Body of pancreas (tissue), 4 donors: ENCODE measurements around the gene TMEM127. TPM values are rescaled to one million over a fixed set of nuclear protein-coding genes. Genes with fewer than 3 reads are reported as not detected.

Experiments
- ATAC-seq: fragments of 150-250 bp; one replicate; pipeline ENCODE4 v1.9.1; 2016
- DNase-seq, 4 donors: peaks; one replicate each; pipeline ENCODE4 v3.0.0-alpha.2; 2019
- H3K27ac ChIP-seq, 4 donors: fragments of 200-600 bp; sonication (generic); 1 replicate in 3 of 4; 2 replicates in 1 of 4; pipeline versions ENCODE4 v1.5.1 to v1.6.1; 2016 to 2019; ENCODE audit warnings: mild to moderate bottlenecking in 1 of 4, mixed read lengths in 1 of 4, moderate library complexity in 1 of 4
- H3K27me3 ChIP-seq, 2 donors: fragments of 200-600 bp; sonication (generic); one replicate each; pipeline ENCODE4 v1.6.0; 2016; ENCODE audit warnings: mild to moderate bottlenecking in 1 of 2
- H3K36me3 ChIP-seq, 2 donors: fragments of 200-600 bp; sonication (generic); replicated peaks in 1 of 2; 2 replicates each; pipeline ENCODE4 v1.5.1; 2016; ENCODE audit warnings: low read depth in 2 of 2; ENCODE audit not compliant: insufficient read depth in 1 of 2
- H3K4me1 ChIP-seq: fragments of 200-600 bp; sonication (generic); one replicate; pipeline ENCODE4 v1.6.0; 2016
- H3K4me3 ChIP-seq, 2 donors: fragments of 200-600 bp; sonication (generic); 1 replicate in 1 of 2; 2 replicates in 1 of 2; pipeline ENCODE4 v1.5.1; 2016 to 2019
- H3K9me3 ChIP-seq, 3 donors: fragments of 200-600 bp; sonication (generic); 1 replicate in 2 of 3; 2 replicates in 1 of 3; pipeline ENCODE4 v1.5.1; 2016
- CTCF ChIP-seq, 7 experiments: fragments of 450-650 bp in 4 of 7; fragments of 200-600 bp in 3 of 7; sonication (generic) in 3 of 7; IDR thresholded peaks; one replicate each; pipeline ENCODE4 v1.5.1; 2016 to 2019; ENCODE audit warnings: antibody characterized with exemption in 7 of 7
- POLR2A ChIP-seq, 3 donors: fragments of 450-650 bp; IDR thresholded peaks; one replicate each; pipeline ENCODE4 v1.6.1; 2016; ENCODE audit warnings: antibody characterized with exemption in 3 of 3, mild to moderate bottlenecking in 2 of 3
- WGBS, 2 donors: methylation state at CpG; one replicate each; pipeline ENCODE4 v1.1.5; 2017; 5-methylcytosine and 5-hydroxymethylcytosine counted together
- intact Hi-C: fragments of 100-400 bp; cut with DNase I; formaldehyde crosslinking; loops from one replicate; pipeline ENCODE4 v1.15.1; 2023
- total RNA-seq, 2 donors: library from RNA; depleted of rRNA; stranded (reverse); fragments of >200 nt; gene quantifications; one replicate each; pipeline ENCODE4 v1.1.0, GENCODE V29; 2016

The TMEM127 gene
- total RNA-seq, 2 donors from 2014 or later: 22.1 to 33.5 TPM

GRCh38 chr2:96241227-96241626 lies 24.6 kb downstream of the TMEM127 start:
- no peaks in the 10 kb centered on the region for H3K9me3 ChIP-seq
- H3K36me3 ChIP-seq: no peaks in the 10 kb centered on the region
- ATAC-seq: no peak
- intact Hi-C loops: no loop called here
- peak overlapping the region in 1 of 4 donors; percentile 74 for H3K27ac ChIP-seq
- 96% methylated on average over 2 of the region's 2 CpGs; no CpG with 5 or more reads in 1 of the 2 donors for WGBS, 2 donors
- no peaks in the 10 kb centered on the region for H3K4me1 ChIP-seq
- no peak for DNase-seq
- TF ChIP-seq POLR2A (IDR thresholded peaks at IDR 0.05): no peak
- H3K4me3 ChIP-seq: no peak overlapping the region
- no peaks in the 10 kb centered on the region for H3K27me3 ChIP-seq

DNA sequence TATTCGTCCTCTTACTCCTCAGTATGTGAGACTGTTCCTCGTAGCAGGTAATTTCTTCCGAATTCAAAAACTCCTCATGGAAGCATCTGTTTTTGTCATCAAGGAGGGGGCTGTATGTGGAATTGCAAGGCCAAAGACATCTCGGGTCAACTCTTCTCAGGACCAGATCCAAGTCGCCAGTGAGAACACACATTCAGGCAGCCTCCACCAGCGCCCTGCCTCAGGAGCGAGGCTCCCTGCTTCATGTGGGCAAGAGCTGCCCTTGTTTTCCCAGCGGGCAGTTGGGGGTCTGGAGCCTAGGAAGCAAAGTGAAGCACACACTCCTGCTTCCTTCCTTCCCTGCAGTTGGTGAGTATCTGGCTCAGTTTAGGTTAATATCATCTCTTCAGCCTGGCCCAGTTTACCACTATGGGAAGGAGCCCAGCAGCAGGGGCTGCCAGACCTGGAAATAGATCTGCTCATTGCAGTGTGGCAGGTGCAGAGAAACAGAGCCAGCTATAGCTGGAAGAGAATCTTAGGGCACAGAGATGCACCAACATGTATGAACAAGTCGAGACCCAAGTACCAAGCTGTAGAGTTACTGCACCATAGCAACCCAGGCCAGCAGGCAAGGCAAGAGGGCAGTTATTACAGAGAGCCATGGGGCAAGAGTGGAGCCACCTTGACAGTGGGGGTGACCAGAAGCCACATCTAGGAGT lies 25.3 kb downstream of the TMEM127 start:
- no peaks in the 10 kb centered on the region for H3K9me3 ChIP-seq
- no peak for DNase-seq
- no peak overlapping the region for H3K4me3 ChIP-seq
- no peak overlapping the region for H3K27ac ChIP-seq
- H3K27me3 ChIP-seq: no peaks in the 10 kb centered on the region
- WGBS, 2 donors: 92% methylated on average over 9 of the region's 9 CpGs
- H3K4me1 ChIP-seq: no peaks in the 10 kb centered on the region
- intact Hi-C loops: no loop called here
- TF ChIP-seq POLR2A (IDR thresholded peaks at IDR 0.05) (no peak), CTCF (IDR thresholded peaks at IDR 0.05) (no peak)
- H3K36me3 ChIP-seq: no peaks in the 10 kb centered on the region
- no peak for ATAC-seq

DNA sequence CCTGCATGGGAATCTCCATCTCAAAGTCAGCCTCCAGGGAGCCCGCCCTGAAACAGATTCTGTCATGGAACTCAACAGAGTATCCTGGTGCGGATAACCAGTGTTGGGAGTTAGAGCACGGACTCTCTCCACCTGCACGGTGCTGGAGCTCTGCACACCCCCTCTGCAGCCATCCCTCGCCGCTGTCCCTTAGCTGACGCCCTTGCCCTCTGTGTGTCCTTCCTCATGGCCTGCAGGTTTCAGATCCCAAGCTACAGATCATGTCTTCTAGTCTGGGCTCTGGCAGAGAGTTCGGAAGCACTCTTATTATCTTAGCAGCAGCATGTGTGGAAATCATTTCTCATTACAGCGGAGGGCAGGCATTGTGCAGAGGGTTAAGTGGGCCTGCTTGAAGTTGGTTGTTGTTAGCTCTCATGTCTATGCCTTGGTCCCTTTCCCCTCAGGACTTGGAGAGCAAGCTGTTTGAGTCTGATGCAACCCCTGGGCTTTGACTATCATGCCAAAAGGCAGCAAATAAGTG lies 26.0 kb downstream of the TMEM127 start:
- no peaks in the 10 kb centered on the region for H3K4me1 ChIP-seq
- intact Hi-C loops: no loop called here
- no peaks in the 10 kb centered on the region for H3K9me3 ChIP-seq
- H3K4me3 ChIP-seq: no peak overlapping the region
- no peak for DNase-seq
- no peak overlapping the region for H3K27ac ChIP-seq
- 93 to 97% methylated on average over 7 to 9 of the region's 9 CpGs for WGBS, 2 donors
- H3K36me3 ChIP-seq: no peaks in the 10 kb centered on the region
- no peak for TF ChIP-seq CTCF (IDR thresholded peaks at IDR 0.05)
- TF ChIP-seq POLR2A (IDR thresholded peaks at IDR 0.05): no peak
- ATAC-seq: no peak
- H3K27me3 ChIP-seq: no peaks in the 10 kb centered on the region

DNA sequence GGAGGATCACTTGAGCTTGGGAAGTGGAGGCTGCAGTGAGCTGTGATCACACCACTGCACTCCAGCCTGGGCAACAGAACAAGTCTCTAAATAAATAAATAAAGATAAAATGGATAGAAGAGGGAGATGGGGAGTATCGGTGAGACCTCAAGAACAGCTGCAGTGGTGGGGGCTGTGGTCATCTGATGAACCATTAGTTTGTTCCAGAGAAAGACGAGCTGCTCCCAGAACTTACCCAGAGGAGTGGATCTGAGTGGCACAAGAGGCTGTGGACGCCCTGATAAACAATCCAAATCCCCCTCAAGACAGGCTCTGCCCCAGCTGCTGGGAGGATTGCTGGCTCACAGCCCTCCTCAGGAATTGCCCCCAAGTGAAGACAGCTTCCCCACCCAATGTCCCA lies 26.7 kb downstream of the TMEM127 start:
- WGBS, 2 donors: 79 to 85% methylated on average over 3 of the region's 3 CpGs
- DNase-seq (no peak), ATAC-seq (no peak)
- Histone ChIP-seq H3K4me1 (no peaks in the 10 kb centered on the region), H3K9me3 (no peaks in the 10 kb centered on the region), H3K4me3 (no peak overlapping the region), H3K36me3 (no peaks in the 10 kb centered on the region), H3K27me3 (no peaks in the 10 kb centered on the region), H3K27ac (no peak overlapping the region)
- intact Hi-C loops: no loop called here
- no peak for TF ChIP-seq POLR2A (IDR thresholded peaks at IDR 0.05)
- TF ChIP-seq CTCF (IDR thresholded peaks at IDR 0.05): no peak

- no peak for DNase-seq
- Histone ChIP-seq H3K9me3 (no peaks in the 10 kb centered on the region), H3K27me3 (no peaks in the 10 kb centered on the region), H3K27ac (no peak overlapping the region), H3K4me3 (no peak overlapping the region), H3K4me1 (no peaks in the 10 kb centered on the region), H3K36me3 (no peaks in the 10 kb centered on the region)
- intact Hi-C loops: no loop called here
- no peak for ATAC-seq
- TF ChIP-seq CTCF (IDR thresholded peaks at IDR 0.05): no peak
- no peak for TF ChIP-seq POLR2A (IDR thresholded peaks at IDR 0.05)
- 87 to 90% methylated on average over 3 of the region's 3 CpGs for WGBS, 2 donors
Observed at GRCh38 chr2:96238266-96238665, 27.5 kb downstream of the TMEM127 start.
